ENCODE data around the gene TMEM141.

TMEM141 gene

GRCh38 chr9:136825295-136826187 is 34.4 kb downstream of the TMEM141 start:
- DNase-seq (ENCODE audit: low read depth): no peak
- no peak overlapping the region for H3K4me3 ChIP-seq (ENCODE audit: low read depth, low read length)
- TF ChIP-seq CTCF (IDR thresholded peaks at IDR 0.05; ENCODE audit: low read depth, low read length): no peak
- TF ChIP-seq MYC (IDR thresholded peaks at IDR 0.05; ENCODE audit: low read depth, low read length): no peak
- no peak for TF ChIP-seq POLR2A (IDR thresholded peaks at IDR 0.05; ENCODE audit: extremely low read depth, insufficient read length)
- no peak for TF ChIP-seq MAX (IDR thresholded peaks at IDR 0.05; ENCODE audit: low read depth, low read length)

- H3K4me3 ChIP-seq (ENCODE audit: low read depth, low read length): no peak overlapping the region
- TF ChIP-seq CTCF (IDR thresholded peaks at IDR 0.05; ENCODE audit: low read depth, low read length): no peak
- no peak for TF ChIP-seq MAX (IDR thresholded peaks at IDR 0.05; ENCODE audit: low read depth, low read length)
- TF ChIP-seq POLR2A (IDR thresholded peaks at IDR 0.05; ENCODE audit: extremely low read depth, insufficient read length): no peak
- TF ChIP-seq MYC (IDR thresholded peaks at IDR 0.05; ENCODE audit: low read depth, low read length): no peak
- no peak for DNase-seq (ENCODE audit: low read depth)
These were observed 35.0 kb downstream of the TMEM141 start for GRCh38 chr9:136826188-136826541.

- no peak for DNase-seq (ENCODE audit: low read depth)
- no peak overlapping the region for H3K4me3 ChIP-seq (ENCODE audit: low read depth, low read length)
- TF ChIP-seq MAX (IDR thresholded peaks at IDR 0.05; ENCODE audit: low read depth, low read length): no peak
- TF ChIP-seq POLR2A (IDR thresholded peaks at IDR 0.05; ENCODE audit: extremely low read depth, insufficient read length): no peak
- no peak for TF ChIP-seq CTCF (IDR thresholded peaks at IDR 0.05; ENCODE audit: low read depth, low read length)
- TF ChIP-seq MYC (IDR thresholded peaks at IDR 0.05; ENCODE audit: low read depth, low read length): no peak
These were observed 35.8 kb downstream of the TMEM141 start for GRCh38 chr9:136826703-136827582.

- TF ChIP-seq POLR2A (IDR thresholded peaks at IDR 0.05; ENCODE audit: extremely low read depth, insufficient read length) (no peak), MYC (IDR thresholded peaks at IDR 0.05; ENCODE audit: low read depth, low read length) (no peak), CTCF (IDR thresholded peaks at IDR 0.05; ENCODE audit: low read depth, low read length) (no peak), MAX (IDR thresholded peaks at IDR 0.05; ENCODE audit: low read depth, low read length) (no peak)
- no peak overlapping the region for H3K4me3 ChIP-seq (ENCODE audit: low read depth, low read length)
- no peak for DNase-seq (ENCODE audit: low read depth)
These were observed 36.8 kb downstream of the TMEM141 start for GRCh38 chr9:136827794-136828473.

GRCh38 chr9:136828474-136829140 is 37.5 kb downstream of the TMEM141 start:
- no peak for TF ChIP-seq MAX (IDR thresholded peaks at IDR 0.05; ENCODE audit: low read depth, low read length)
- TF ChIP-seq CTCF (IDR thresholded peaks at IDR 0.05; ENCODE audit: low read depth, low read length): no peak
- TF ChIP-seq MYC (IDR thresholded peaks at IDR 0.05; ENCODE audit: low read depth, low read length): no peak
- no peak for TF ChIP-seq POLR2A (IDR thresholded peaks at IDR 0.05; ENCODE audit: extremely low read depth, insufficient read length)
- H3K4me3 ChIP-seq (ENCODE audit: low read depth, low read length): no peak overlapping the region
- DNase-seq (ENCODE audit: low read depth): no peak

Measured in NB4 (cell line).